ENCODE measurements around the gene IFNLR1.

IFNLR1 gene

DNA sequence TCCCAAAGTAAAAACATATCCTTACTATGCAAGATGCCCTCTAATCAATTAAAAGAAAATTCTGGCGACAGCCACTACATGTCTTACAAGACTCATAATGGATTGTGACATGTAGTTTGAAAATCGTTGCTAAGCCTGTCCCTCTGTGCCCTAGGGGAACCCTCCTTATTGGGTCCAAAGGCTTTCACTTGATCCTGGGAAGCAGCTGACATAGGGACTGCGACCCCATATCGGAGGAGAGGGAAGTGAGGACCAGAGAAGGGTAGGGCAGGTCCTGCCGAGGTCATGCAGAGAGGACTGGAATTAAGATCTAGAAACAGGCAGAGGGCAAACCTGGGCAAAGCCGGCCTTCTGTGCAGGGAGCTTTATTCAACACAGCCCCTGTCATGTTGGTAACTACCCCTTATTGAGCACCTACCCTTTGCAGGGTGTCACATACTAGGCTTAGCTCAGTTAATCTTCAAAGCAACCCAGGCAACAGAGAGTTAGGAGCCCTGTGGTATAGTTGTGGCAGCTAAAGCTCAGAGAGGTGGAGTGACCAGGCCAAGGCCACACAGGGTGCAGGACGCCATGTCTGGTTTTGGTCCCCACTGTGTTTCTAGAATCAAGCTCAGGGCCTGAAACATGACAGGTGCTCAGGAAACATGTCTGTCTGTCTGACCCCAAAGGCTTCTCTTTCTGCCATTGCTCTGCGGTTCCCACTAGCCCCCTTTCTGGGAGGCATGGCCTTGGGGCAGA is 18.4 kb upstream of the IFNLR1 start:
- no peak for DNase-seq

DNA sequence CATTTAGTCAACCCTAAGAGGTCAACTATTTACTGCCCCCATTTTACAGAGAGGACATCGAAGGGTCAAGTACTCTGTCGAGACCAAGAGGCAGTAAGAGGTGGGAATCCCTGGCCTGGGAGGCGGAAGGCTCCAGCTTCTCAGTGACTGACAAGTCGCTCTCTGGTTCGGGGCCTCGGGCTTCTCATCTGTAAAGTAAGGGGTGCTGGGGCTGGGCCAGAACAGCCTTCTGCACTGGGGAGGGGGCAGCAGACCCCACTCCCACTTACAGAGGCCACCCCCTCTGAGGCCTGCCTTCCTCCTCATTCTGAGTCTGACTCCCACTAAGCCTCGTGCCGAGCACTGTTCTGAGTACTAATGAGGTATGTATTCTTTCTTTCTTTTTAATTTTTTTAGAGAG is 17.0 kb upstream of the IFNLR1 start:
- no peak for DNase-seq

DNA sequence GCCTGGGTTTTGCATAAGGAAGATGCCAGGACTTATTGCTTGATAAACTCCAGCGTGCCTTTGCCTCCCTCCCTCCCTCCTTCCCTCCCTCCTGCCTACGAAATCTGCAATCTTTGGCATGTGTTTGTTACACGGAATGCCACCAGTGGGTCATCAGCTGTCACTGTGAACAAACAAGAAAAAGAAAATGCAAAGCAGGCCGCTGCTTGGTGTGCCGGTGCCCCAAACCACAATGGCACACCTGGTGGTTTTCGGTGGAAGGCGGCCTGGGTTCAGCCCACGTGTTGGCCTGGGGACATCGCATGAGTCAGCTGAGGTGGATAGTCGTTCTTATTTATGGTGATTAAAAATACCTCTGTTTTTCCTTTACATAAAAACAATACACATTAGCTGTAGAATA is 16.3 kb upstream of the IFNLR1 start:
- no peak for DNase-seq

DNA sequence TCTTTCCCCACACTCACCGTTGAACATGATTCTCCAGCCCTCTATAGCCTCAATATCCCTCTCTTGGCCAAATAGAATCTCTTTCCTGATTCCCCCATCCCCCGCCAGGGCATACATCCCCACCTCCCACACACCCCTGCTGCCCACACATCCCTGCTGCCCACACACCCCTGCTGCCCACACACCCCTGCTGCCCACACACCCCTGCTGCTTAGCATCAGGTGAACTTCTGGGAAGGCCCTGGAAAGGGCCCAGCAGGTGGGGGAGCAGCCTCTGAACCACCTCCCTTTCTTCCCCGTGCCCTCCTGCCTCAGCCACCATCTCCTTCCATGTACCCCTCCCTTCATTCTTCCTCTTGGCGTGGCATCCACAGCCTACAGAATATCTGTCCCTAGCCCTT is 15.9 kb upstream of the IFNLR1 start:
- no peak for DNase-seq

DNA sequence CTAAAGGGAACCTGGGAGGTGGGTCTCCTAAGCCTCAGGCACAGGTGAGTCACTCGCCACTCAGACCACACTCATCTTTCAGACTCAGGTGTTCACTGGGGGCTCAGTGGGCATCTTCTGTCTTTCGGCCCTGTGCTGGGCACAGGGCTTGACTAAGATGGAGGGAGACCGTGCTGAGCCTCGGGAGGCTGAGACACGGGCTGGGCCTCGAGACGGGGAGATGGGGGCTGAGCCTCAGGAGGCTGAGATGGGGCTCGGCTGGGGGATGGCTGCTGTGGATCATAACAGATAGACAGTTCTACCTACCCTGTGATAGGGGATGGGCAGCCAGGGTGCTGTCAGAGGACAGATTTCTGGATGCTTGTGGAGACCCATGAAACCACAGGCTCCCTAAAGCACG is 15.5 kb upstream of the IFNLR1 start:
- no peak for DNase-seq

DNA sequence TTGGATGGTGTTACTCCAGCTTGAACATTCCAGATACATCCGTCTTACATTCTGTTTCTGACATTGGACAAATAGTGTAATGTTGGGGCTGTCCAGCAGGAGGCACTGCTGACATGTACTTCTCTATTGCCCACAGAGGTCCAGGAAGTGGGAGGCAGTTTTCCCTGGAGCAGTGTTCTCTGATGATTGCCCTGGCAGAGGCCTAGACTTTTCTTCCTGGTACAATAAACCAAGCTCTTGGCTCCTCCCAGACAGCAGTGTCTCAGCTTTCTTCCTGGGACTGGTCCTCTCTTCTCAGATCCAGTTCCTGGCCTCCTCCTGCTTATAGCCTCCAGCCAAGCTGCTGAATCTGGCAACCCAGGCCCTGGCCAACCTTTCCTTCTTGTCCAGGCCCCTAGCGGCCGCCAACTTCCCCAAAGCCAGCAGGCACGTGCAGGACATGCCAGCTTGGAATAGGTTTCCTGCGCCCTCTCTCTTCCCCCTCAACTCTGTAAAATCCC is 14.9 kb upstream of the IFNLR1 start:
- DNase-seq = peak; percentile 74

DNA sequence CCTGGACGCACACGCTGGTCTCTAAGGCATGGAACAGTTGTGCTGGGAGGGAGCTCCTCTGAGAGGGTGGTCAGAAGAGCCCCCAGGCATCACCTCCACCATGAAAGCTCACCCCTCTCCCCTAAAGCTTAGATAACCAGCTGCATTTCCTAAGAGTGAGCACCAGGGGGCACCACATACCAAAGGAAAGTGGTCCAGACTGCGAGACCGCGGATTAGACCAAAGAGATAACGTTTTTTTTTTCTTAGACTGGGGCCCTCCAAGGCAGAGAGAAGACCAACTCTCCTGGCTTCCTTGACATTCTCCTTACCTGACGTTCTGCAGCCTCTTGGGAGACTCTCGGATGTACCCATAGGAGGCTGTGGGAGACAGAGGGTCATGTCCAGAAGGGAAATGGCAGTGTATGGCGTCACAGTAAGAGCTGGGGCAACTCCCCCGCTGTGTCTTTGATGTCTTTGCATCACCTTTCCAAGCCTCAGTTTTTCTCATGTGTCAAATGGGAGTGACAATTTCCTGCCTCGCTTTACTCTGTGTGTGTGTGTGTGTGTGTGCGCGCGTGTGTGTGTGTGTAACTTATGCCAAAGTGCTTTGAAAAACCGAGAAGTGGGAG is 12.3 kb upstream of the IFNLR1 start:
- DNase-seq = peak; percentile 71

DNA sequence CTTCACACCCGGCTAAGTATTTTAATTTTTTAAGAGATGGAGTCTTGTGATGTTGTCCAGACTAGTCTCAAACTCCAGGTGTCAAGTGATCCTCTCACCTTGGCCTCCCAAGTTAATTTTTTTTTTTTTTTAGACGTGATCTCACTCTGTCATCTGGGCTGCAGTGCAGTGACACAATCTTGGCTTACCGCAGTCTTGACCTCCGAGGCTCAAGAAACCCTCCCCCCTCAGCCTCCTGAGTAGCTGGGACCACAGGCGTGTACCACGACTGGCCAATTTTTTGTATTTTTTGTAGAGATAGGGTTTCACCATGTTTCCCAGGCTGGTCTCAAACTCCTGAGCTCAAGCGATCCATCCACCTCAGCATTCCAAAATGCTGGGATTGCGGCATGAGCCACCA is 11.7 kb upstream of the IFNLR1 start:
- no peak for DNase-seq

DNA sequence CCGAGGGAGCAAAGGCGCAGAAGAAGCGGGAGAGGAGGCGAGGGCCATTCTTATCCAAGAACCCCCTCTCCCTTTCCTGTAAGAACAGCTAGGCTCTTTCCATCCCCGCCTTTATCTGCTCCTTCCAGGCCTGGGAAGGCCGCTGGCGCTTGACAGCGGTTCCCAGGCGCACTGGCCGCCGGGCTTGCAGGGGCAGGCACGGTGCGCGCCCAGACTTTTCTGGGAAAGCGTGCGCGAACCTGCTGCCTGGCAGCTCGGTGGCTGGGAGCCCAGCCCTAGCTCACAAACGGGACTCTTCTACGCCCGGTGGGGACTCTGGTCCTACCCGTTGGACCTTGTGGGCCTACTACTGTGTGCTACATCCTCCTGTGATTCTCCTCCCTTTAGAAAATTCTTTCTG is 8.8 kb upstream of the IFNLR1 start:
- no peak for DNase-seq

DNA sequence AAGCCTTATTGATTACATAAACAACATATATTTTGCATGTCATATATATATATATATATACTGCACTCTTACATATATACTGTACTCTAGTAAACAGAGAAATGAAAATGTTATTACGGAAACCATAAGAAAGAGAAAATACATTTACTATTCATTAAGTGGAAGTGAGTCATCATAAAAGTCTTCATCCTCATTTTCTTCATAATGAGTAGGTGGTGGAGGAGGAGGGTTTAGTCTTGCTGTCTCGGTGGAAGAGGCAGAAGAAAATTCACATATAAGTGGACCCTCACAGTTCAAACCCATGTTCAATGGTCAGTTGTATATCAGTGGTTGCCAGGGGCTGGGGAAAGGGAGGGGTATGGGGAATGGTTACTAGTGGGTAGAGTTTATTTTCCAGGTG is 8.0 kb upstream of the IFNLR1 start:
- DNase-seq = no peak

DNA sequence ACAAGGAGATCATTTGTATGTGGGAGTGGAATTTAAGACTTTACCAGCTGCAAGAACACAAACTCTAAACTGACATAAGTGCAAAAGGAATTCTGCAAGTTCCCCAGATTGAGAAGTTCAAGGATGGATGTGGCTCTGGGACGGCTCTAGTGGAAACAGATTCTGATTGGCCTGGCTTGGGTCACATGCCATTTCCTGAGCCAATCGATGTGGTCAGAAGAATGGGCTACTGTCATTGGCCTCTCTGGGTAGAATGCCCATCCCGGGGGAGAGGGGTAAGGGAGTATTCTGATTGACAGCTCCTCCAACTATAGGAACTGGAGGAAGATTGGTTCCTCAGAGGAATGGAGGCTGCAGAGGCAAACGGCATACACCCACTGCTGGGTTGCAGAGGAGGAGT is 6.0 kb upstream of the IFNLR1 start:
- DNase-seq = no peak

DNA sequence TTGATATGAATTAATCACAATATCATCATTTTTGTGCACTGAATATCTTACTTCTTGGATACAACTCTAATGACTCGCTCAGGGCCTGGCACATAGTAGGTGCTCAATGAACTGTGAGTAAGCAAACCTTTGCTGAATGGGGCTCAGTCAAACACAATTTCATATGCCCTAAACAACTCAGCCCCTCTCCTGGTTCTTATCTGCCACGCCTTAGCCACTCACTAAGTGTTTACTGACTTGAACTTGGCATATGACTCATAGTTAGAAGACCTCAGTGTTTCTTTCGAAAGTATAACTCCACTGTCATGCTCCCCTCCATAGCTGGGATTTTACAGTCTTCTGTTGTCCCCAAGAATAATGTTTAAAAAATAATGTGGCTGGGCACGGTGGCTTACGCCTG is 4.8 kb upstream of the IFNLR1 start:
- no peak for DNase-seq

DNA sequence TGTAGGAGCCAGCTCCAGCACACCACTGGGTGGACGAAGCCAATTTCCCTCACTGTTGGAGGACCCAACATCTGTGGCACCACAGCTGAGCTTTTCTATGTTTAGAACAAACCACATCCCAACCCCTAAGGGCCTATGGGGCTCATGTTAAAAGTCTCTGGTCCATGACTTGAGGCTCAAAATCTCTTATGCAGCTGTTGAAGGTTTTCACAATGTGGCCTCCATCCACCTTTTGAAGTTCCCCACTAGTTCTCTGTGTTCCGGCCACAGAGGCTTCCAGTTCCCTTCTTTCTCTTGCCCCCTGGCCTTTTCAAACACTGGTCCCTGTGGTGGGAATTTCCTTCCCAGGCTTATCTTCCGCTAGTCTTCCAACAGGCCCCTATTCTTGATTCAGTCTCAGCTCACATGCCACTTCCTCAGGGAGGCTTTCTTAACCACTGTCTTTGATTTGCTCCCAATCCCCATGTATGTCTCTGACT is 3.9 kb upstream of the IFNLR1 start:
- DNase-seq = no peak

DNA sequence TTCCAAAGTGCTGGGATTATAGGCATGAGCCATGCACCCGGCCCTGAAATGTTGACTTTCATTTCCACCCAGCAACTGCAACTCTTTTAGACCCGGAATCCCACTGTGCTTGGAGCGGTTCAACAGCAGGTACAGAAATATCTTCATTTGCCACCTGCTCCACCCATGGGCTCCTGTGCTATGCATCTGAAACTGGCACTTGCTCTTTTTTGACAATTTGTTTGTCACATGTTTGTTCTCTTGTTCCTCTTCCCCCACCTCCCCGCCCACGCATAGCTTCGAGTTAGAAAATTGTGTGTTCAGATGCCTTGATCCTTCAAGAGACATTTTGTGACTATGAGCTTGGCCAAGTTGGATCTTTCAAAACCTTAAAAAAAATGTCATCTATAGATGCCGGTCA is 2.4 kb upstream of the IFNLR1 start:
- DNase-seq = no peak

DNA sequence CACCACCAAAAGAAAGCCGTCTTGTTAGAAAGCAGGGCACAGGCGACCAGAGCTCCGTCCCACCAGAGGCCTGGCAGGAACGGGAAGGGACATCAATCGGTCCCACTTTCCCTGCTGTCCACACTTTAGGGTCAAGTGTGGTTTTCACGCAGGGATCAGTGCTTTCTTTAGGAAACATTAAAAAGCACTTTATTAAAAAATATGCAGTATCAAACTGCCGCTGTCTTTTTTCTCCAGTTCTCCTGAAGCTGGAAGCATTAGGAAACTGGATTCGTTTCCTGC is 437 bp downstream of the IFNLR1 start:
- no peak for DNase-seq

DNA sequence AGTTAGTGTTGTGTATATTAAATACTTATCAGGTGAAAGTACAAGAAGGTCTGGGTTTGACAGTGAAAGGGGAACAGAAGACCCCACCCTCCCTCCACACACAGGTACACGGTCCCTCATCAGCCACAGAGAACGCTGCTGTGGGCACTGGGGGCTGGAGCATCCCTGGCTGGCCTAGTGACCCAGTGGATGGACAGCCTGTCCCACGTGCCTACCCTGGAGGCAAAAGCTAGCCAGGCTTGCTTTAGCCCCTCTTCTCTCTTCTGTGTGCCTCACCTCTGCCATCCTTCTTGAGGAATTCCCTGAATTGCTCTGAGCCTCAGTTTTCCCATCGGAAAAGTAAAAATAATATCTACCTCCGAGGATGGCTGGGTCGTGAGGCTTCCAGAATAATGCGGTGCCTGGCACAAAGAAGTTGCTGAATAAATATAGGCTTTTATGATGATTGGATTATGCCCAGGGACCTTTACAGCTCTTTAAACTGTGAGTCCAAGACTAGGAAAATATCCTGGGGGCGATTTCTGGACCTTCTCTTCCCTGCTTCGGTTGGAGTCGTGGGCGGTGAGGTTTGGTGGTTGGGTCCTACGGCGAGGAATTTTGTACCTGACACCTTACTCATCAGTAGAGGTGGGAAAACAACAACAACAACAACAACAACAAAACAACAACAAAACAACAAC is 918 bp downstream of the IFNLR1 start:
- DNase-seq = no peak

DNA sequence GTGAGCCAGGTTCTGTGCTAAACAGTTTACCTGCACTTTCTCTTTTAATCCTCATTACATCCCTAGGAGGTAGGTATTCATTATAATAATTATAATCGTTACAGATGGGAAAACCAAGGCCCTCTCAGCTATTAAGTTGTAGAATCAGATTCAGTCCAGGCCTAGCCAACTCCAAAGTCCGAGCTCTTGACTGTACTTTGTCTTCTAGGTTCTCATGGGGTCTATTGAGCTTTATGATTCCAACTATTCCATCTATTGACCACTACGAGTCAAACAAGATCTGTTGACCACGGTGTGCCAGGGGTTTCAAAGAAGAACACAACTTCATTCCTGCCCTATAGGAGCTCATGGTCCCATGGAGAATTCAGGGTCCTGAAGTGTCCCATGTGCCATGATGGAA is 2.0 kb downstream of the IFNLR1 start:
- DNase-seq = no peak

DNA sequence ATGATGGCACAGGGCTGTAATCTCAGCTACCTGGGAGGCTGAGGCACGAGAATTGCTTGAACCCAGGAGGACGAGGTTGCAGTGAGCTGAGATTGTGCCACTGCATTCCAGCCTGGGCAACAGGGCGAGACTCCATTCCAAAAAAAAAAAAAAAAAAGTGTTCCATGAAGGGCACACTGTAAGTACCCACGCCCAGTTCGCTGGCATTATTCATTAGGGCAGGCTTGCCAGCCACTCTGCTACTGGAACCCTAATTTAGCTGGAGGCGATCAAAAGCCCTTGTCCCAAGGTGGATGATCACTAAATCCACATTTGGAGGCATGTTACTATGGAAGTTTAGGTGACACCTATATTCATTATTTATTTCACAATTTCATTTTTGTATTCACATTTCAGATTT is 5.0 kb downstream of the IFNLR1 start:
- no peak for DNase-seq

DNA sequence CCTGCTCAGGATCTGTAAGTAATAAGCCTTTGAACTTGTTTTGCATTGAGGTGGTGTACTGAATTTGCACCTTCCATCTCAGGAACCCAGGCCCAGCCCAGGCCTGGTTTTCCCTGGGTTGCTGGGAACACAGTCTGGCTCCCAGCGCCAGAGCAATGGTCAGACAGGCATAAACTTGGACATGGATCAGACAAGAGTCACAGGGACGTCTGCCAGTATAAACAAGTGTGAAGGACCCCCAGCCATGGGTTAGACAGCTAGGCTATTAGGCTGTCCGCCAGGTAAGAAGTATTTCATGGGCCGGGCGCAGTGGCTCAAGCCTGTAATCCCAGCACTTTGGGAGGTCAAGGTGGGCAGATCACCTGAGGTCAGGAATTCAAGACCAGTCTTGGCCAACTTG is 5.5 kb downstream of the IFNLR1 start:
- no peak for DNase-seq

DNA sequence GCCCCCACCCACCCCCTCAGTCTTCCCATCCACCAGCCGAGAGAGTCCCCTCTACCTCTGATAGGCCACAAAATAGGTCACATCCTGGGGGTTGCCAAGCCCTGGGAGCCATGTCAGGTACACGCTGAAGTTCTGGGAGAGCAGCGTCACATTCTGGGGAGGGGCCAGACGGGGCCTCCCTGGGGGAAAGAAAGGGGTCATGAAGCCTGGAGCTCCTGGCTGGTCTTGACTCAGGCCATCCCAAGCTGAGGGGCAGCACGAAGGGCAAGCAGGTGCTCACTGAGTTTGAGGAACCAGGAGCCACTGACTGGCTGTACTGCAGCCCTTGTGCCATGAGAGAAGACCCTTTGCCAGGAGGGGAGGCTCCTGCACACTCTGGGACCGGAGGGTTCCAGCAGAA is 6.4 kb downstream of the IFNLR1 start:
- no peak for DNase-seq

DNA sequence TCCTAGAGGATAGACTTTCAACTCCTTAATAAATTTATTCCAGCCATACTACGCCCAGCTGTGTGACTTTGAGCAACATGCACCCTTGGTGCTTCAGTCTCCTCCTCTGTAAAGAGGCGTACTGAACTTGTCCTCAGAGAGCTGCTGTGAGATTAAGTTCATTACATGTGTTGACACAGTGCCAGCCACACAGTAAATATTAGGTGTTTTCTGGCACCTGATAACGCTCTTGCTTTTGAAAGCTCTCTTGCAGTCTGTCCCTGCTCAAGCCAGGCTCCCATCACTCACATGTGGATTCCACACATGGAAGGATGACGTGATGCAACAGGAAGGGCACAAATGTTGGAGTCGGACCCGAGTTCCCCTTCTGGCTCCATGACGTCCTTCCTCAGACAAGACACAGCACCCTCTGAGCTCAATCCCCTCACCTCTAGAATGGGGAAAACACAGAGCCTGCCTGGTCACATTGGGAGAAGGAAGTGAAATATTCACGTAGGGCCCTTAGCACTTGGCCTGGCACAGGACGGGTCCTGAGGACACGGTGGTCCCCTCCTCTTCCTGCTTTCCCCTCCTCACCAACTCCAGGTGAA is 7.7 kb downstream of the IFNLR1 start:
- DNase-seq = no peak

DNA sequence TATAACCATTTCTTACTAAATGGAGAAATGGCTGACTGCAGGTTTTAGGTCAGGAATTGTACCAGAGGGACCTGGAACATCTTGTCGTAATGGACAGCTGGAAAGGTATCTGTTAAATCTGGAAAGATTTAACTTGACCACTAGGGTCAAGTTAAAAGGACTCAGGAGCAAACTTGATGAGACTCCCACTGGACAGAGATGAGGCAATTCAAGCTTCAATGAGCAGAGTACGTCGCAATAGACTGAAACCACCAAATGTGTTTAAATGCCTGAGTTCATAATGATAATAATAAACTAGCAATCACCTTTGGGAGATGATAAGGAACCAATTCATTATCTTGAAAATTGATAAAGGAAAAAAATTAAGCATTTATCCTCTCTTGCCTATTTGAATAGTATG is 8.7 kb downstream of the IFNLR1 start:
- no peak for DNase-seq

DNA sequence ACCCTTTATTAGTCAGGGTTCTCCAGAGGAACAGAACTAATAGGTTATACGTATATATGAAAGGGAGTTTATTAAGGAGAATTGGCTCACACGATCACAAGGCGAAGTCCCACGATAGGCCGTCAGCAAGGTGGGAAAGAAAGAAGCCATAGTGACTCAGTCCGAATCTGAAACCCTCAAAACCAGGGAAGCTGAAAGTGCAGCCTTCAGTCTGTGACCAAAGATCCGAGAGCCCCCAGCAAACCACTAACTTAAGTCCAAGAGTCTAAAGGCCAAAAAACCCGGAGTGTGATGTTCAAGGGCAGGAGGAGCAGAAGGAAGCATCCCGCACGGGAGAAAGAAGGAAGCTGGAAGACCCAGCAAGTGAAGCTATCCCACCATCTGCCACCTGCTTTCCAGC is 9.9 kb downstream of the IFNLR1 start:
- DNase-seq = no peak

Data from NCI-H1092 treated with DMSO at 0.1 percent for 48 hours (cell line).